Fibroblast of lung (primary cell): ENCODE results near the gene POMGNT1. TPM values are rescaled to one million over a fixed set of nuclear protein-coding genes. Genes with fewer than 3 reads are reported as not detected.
"Not testable (repeated sequence)": the region's sequence is repeated elsewhere in the genome, so short reads cannot be mapped to it uniquely, and the experiment has no call there.

Experiments used
- DNase-seq, 2 donors: peaks; one replicate each; pipeline versions ENCODE4 v3.0.0 to v3.0.0-alpha.2; 2010; ENCODE audit warnings: low read depth in 2 of 2
- H2AFZ ChIP-seq: 2 replicates; pipeline ENCODE4 v1.5.1; 2012; ENCODE audit warnings: low read length, control low read depth, inconsistent platforms
- H3K27ac ChIP-seq: 2 replicates; pipeline ENCODE4 v1.5.1; 2011; ENCODE audit warnings: low read length, control low read depth; ENCODE audit not compliant: insufficient read depth
- H3K27me3 ChIP-seq: 2 replicates; pipeline ENCODE4 v1.5.1; 2011; ENCODE audit warnings: mild to moderate bottlenecking, low read length; ENCODE audit not compliant: control insufficient read depth, insufficient read depth
- H3K36me3 ChIP-seq: 2 replicates; pipeline ENCODE4 v1.5.1; 2011; ENCODE audit warnings: low read length; ENCODE audit not compliant: control insufficient read depth, insufficient read depth
- H3K4me1 ChIP-seq: 2 replicates; pipeline ENCODE4 v1.5.1; 2011; ENCODE audit warnings: low read length; ENCODE audit not compliant: control insufficient read depth, insufficient read depth; ENCODE audit errors: extremely low read depth
- H3K4me2 ChIP-seq: 2 replicates; pipeline ENCODE4 v1.5.1; 2011; ENCODE audit warnings: low read length, control low read depth; ENCODE audit not compliant: insufficient read depth; ENCODE audit errors: extremely low read depth
- H3K4me3 ChIP-seq, 4 experiments: fragments of 200-600 bp in 1 of 4; sonication (generic) in 1 of 4; replicated peaks in 1 of 4; 2 replicates each; pipeline ENCODE4 v1.5.1; 2011 to 2016; ENCODE audit warnings: low read length in 4 of 4, low read depth in 3 of 4, mild to moderate bottlenecking in 3 of 4, control low read depth in 2 of 4, inconsistent platforms in 1 of 4, mixed read lengths in 1 of 4; ENCODE audit not compliant: insufficient read depth in 1 of 4; ENCODE audit errors: control extremely low read depth in 1 of 4
- H3K79me2 ChIP-seq: 2 replicates; pipeline ENCODE4 v1.5.1; 2012; ENCODE audit warnings: mild to moderate bottlenecking, low read length, inconsistent platforms; ENCODE audit not compliant: control insufficient read depth, insufficient read depth
- H3K9ac ChIP-seq: 2 replicates; pipeline ENCODE4 v1.5.1; 2011; ENCODE audit warnings: mild to moderate bottlenecking, low read length, control low read depth; ENCODE audit not compliant: insufficient read depth
- H3K9me3 ChIP-seq: 2 replicates; pipeline ENCODE4 v1.5.1; 2012; ENCODE audit warnings: low read depth, low read length; ENCODE audit not compliant: control insufficient read depth, insufficient read depth
- H4K20me1 ChIP-seq: 2 replicates; pipeline ENCODE4 v1.5.1; 2011; ENCODE audit warnings: low read length; ENCODE audit not compliant: control insufficient read depth, insufficient read depth; ENCODE audit errors: extremely low read depth
- CTCF ChIP-seq, 2 donors: IDR thresholded peaks in 1 of 2; conservative IDR thresholded peaks in 1 of 2; 1 replicate in 1 of 2; 2 replicates in 1 of 2; pipeline ENCODE4 v1.5.1; 2011 to 2012; ENCODE audit warnings: low read length in 2 of 2, control low read depth in 1 of 2, inconsistent platforms in 1 of 2, low read depth in 1 of 2, mild to moderate bottlenecking in 1 of 2
- EZH2 ChIP-seq: IDR thresholded peaks from 2 replicates; pipeline ENCODE4 v1.5.1; 2012; ENCODE audit warnings: low read length, control low read depth, mild to moderate bottlenecking; ENCODE audit errors: missing control alignments
- polyA plus RNA-seq, 2 donors: library from polyadenylated mRNA; depleted of rRNA in 1 of 2; stranded (reverse) in 1 of 2; unstranded in 1 of 2; fragments of >200 nt; gene quantifications; 2 replicates each; pipeline ENCODE4 v1.2.1, GENCODE V29; 2011 to 2012; ENCODE audit warnings: missing spikeins in 1 of 2
- total RNA-seq: library from RNA; depleted of rRNA; stranded (reverse); fragments of >200 nt; gene quantifications from 2 replicates; pipeline ENCODE4 v1.2.1, GENCODE V29; 2014

Gene POMGNT1
- total and polyA plus RNA-seq, 2 donors (not counting 1 experiment from before 2014, with no cell fraction given), result 42.2 to 51.7 TPM

GRCh38 chr1:46224966-46225365, 26.7 kb upstream of the POMGNT1 start:
- no peaks in the 10 kb centered on the region for H3K36me3 ChIP-seq
- no peak overlapping the region for H3K4me2 ChIP-seq
- no peaks in the 10 kb centered on the region for H3K79me2 ChIP-seq
- no peak overlapping the region for H3K9ac ChIP-seq
- no peaks in the 10 kb centered on the region for H3K4me1 ChIP-seq
- TF ChIP-seq EZH2 (no peak), CTCF (conservative IDR thresholded peaks at IDR 0.05 in 1 of 2, IDR thresholded peaks at IDR 0.05 in 1 of 2; ENCODE audit: low read depth in 1 of 2, low read length in 2 of 2) (no peak)
- H3K27ac ChIP-seq, result no peak overlapping the region
- no peak overlapping the region for H3K4me3 ChIP-seq
- H3K9me3 ChIP-seq, result no peaks in the 10 kb centered on the region
- H2AFZ ChIP-seq, result no peak overlapping the region
- DNase-seq, result no peak
- H3K27me3 ChIP-seq, result no peaks in the 10 kb centered on the region
- no peaks in the 10 kb centered on the region for H4K20me1 ChIP-seq

- no peaks in the 10 kb centered on the region for H3K36me3 ChIP-seq
- no peaks in the 10 kb centered on the region for H3K27me3 ChIP-seq
- H4K20me1 ChIP-seq, result no peaks in the 10 kb centered on the region
- TF ChIP-seq CTCF (conservative IDR thresholded peaks at IDR 0.05 in 1 of 2, IDR thresholded peaks at IDR 0.05 in 1 of 2; ENCODE audit: low read depth in 1 of 2, low read length in 2 of 2) (peak; percentile 94 to 97), EZH2 (no peak)
- H3K4me1 ChIP-seq, result no peaks in the 10 kb centered on the region
- peak; percentile 86 to 91 for DNase-seq
- no peaks in the 10 kb centered on the region for H3K79me2 ChIP-seq
- H3K4me3 ChIP-seq, result no peak overlapping the region
- no peak overlapping the region for H3K9ac ChIP-seq
- H3K4me2 ChIP-seq, result peak overlapping the region; percentile 46
- H3K27ac ChIP-seq, result no peak overlapping the region
- no peaks in the 10 kb centered on the region for H3K9me3 ChIP-seq
- peak overlapping the region; percentile 69 for H2AFZ ChIP-seq
Observed at GRCh38 chr1:46223472-46223943, 25.3 kb upstream of the POMGNT1 start.

DNA sequence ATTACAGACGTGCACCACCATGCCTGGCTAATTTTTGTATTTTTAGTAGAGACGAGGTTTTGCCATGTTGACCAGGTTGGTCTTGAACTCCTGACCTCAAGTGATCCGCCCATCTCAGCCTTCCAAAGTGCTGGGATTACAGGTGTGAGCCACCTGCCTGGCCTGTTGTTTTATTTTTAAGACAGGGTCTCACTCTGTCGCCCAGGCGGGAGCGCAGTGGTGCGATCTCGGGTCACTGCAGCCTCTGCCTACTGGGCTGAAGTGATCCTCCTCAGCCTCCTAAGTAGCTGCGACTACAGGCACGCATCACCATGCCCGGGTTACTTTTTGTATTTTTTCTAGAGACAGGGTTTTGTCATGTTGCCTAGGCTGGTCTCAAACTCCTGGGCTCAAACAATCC, 24.8 kb upstream of the POMGNT1 start:
- not testable (repeated sequence) for H2AFZ ChIP-seq, H3K27me3 ChIP-seq, H3K79me2 ChIP-seq, H3K9me3 ChIP-seq, H3K9ac ChIP-seq, H3K4me3 ChIP-seq, H3K4me2 ChIP-seq, H4K20me1 ChIP-seq, H3K27ac ChIP-seq, H3K4me1 ChIP-seq, H3K36me3 ChIP-seq, DNase-seq
